GM06990 (cell line): ENCODE data around the gene PRR36.

ENCODE experiments used
- DNase-seq: peaks from one replicate; pipeline ENCODE4 v3.0.0-alpha.2; 2011; ENCODE audit not compliant: insufficient read length; ENCODE audit errors: extremely low read depth
- H3K27me3 ChIP-seq: replicated peaks from 2 replicates; pipeline ENCODE4 v1.6.0; 2011; ENCODE audit warnings: low read length; ENCODE audit not compliant: control insufficient read depth, insufficient read depth
- H3K36me3 ChIP-seq: 2 replicates; pipeline ENCODE4 v1.5.1; 2011; ENCODE audit warnings: low read length; ENCODE audit not compliant: control insufficient read depth, insufficient read depth
- H3K4me3 ChIP-seq: replicated peaks from 2 replicates; pipeline ENCODE4 v1.5.1; 2011; ENCODE audit warnings: low read depth, mild to moderate bottlenecking, control low read depth, low read length
- TF ChIP-seq, protein P1 (sequence below): IDR thresholded peaks from 2 replicates; pipeline ENCODE4 v1.5.1; 2011; ENCODE audit warnings: low read length, control low read depth, mild to moderate bottlenecking, inconsistent platforms; ENCODE audit not compliant: insufficient read depth, poor library complexity, severe bottlenecking

Gene PRR36

GRCh38 chr19:7909471-7910067, 35.4 kb upstream of the PRR36 start:
- H3K4me3 ChIP-seq, result no peak overlapping the region
- TF ChIP-seq, protein P1, sequence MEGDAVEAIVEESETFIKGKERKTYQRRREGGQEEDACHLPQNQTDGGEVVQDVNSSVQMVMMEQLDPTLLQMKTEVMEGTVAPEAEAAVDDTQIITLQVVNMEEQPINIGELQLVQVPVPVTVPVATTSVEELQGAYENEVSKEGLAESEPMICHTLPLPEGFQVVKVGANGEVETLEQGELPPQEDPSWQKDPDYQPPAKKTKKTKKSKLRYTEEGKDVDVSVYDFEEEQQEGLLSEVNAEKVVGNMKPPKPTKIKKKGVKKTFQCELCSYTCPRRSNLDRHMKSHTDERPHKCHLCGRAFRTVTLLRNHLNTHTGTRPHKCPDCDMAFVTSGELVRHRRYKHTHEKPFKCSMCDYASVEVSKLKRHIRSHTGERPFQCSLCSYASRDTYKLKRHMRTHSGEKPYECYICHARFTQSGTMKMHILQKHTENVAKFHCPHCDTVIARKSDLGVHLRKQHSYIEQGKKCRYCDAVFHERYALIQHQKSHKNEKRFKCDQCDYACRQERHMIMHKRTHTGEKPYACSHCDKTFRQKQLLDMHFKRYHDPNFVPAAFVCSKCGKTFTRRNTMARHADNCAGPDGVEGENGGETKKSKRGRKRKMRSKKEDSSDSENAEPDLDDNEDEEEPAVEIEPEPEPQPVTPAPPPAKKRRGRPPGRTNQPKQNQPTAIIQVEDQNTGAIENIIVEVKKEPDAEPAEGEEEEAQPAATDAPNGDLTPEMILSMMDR, result no peak
- DNase-seq, result no peak
- peaks cover 10% of the 10 kb centered on the region for H3K36me3 ChIP-seq
- H3K27me3 ChIP-seq, result no peaks in the 10 kb centered on the region

DNA sequence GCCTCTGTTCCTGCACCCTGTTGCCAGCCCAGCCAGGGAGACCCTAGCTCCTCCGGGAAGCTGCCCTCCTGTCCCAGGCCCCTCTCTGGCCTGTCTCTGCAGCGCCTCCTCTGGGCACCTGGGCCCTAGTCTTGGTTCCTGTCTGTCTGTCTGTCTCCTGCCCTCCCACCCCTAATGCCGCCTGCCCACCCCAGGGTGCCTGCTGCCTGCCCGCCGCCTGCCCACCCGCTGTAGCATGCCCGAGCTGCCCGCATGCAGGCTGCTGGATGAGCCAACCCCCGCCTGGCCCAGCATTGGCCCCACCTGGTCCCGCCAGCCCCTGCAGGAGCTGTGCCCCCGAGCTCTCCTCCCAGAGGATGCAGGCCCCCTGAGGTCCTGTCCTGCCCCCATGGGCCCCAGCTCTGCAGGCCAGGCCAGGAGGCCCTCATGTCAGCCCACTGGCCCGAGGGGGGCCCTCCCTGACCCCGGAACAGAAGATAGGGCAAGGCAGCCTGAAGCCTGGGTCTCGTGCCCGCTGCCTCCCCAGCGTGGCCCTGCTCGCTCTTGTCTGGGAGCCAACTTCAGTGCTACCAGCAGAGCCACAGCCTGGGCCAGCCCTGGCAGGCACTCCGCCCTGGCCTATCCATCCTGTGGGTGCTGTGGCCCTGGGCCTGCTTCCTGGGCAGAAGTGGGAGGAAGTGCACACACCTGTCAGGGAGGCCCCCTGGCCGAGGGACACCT, 34.7 kb upstream of the PRR36 start:
- no peak for DNase-seq
- peaks cover 10% of the 10 kb centered on the region for H3K36me3 ChIP-seq
- H3K4me3 ChIP-seq, result no peak overlapping the region

GRCh38 chr19:7908078-7908699, 34.0 kb upstream of the PRR36 start:
- no peak overlapping the region for H3K4me3 ChIP-seq
- peaks cover 10% of the 10 kb centered on the region for H3K36me3 ChIP-seq
- no peak for DNase-seq
- TF ChIP-seq, protein P1, result no peak
- no peaks in the 10 kb centered on the region for H3K27me3 ChIP-seq

More for the DNA sequence above, 34.7 kb upstream of the PRR36 start:
- TF ChIP-seq, protein P1, result no peak
- no peaks in the 10 kb centered on the region for H3K27me3 ChIP-seq

DNA sequence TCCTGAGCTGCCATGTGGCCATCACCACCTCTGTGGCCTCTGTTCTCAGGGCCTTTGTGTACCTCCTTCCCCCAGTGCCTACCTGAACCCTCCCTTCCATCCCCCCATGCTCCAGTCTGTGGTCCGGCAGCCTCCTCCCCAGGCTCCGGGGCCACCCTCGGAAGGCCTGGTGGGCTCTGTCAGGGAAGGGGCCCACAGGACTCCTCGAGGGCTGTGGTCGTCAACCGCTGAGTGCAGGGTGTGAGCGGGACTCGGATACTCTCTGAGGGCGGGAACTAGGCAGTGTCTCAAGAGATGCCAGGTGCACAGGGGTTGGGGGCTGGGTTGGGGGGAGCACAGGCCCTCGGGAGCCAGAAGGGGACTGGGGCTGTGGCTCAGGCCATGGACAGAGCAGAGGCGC, 33.4 kb upstream of the PRR36 start:
- DNase-seq, result no peak
- TF ChIP-seq, protein P1, result no peak
- H3K36me3 ChIP-seq, result peaks cover 9% of the 10 kb centered on the region
- H3K27me3 ChIP-seq, result no peaks in the 10 kb centered on the region
- no peak overlapping the region for H3K4me3 ChIP-seq

DNA sequence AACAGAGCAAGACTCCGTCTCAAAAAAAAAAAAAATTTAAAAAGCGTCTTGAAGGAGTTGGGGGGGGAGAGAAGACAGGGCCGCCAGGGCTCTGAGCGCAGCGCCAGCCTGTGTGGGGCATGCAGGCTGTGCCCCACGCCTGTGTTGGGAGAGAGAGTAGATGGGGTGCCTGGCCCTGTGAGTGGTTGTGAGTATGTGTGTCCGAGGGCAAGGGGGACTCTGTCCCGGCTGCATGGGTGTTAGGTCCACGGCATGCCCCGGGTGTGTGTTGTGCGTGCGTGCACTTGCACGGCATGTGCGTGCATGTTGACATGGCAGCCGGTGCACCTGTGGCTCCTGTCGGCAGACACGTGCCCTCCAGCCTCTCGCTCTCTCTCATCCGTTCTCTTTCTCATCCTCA, 32.9 kb upstream of the PRR36 start:
- Histone ChIP-seq H3K4me3 (no peak overlapping the region), H3K27me3 (no peaks in the 10 kb centered on the region), H3K36me3 (peaks cover 8% of the 10 kb centered on the region)
- TF ChIP-seq, protein P1, result no peak
- DNase-seq, result peak; percentile 25
